Measurements from ENCODE around the gene KCNK7.
A peak's percentile ranks its signal among the peaks of the same experiment; 100 is the strongest.

Gene KCNK7

DNA sequence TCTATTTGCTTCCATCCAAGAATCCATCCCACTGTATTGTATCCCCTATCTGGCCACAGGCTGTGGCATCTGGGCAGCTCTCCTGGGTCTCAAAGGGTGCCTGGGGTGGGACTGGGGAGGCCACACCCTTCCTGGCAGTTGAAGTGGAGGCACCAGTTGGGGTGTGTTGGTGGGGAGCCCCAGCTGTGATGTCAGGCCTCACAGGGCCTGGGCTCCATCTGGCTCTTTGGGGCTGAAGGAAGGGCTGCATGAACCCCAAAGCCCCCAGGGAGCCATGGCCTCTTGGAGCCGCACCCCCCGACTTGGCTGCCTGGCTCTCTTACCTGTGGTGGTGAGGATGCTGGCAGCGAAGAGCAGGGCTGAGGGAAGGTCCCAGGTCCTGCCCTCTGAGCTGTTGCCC, 469 bp downstream of the KCNK7 start:
- no peak for DNase-seq
- Mint-ChIP-seq H3K27ac (peak overlapping the region in 1 of 2 donors; percentile 73), H3K4me3 (no peak overlapping the region), H3K27me3 (no peaks in the 10 kb centered on the region), H3K36me3 (ENCODE audit: insufficient read depth) (peaks cover 30% of the 10 kb centered on the region), H3K4me1 (ENCODE audit: low read depth in 2 of 2) (peaks cover 10% of the 10 kb centered on the region in 2 donors), H3K9me3 (no peaks in the 10 kb centered on the region)
- ATAC-seq (replicated peaks), result no peak

DNA sequence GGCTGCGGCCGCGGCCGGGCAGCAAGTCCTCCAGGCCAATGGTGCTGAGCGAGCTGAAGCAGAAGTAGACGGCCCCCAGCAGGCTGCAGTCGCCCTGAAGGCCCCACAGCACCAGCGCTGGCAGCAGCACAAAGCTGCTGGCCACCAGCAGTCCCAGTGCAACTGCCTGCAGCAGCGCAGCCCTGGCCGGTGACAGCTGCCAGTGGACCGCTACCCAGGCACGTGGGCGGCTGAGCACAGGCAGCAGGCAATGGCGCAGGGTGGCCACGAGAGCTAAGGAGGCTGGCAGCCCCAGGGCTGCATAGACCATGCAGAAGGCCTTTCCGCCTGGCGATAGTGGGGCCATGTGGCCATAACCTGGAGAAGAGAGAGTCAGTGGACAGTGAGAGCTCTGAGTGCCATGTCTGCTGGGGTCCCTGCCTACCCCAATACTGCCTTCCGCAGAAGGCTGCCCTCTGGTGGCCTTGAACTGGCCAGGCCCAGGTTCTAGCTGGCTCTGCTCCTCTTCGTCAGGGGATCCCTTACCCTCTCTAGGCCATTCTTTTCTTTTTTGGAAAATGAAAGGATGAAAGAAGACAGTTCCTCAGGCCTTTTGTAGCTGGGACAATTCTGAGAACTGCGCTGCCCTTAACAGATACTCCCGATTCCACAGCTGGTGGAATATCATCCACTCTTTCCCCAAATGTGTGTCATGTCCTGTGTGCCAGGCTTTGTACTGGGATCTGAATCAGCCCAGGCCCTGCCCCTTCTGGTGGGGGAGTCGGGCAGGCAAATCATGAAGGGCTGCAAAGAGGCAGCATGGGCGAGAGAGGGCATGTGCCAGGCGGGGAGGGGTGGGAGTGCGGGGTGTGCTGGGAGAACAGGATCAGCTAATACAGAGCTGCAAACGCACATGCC, 1.8 kb downstream of the KCNK7 start:
- H3K4me1 Mint-ChIP-seq (ENCODE audit: low read depth in 2 of 2), result peaks cover 13% of the 10 kb centered on the region in 2 donors
- no peaks in the 10 kb centered on the region for H3K9me3 Mint-ChIP-seq
- H3K27me3 Mint-ChIP-seq, result no peaks in the 10 kb centered on the region
- ATAC-seq (replicated peaks) (peak; percentile 61), DNase-seq (peak in 1 of 3 experiments; percentile 40)
- H3K27ac Mint-ChIP-seq, result peak overlapping the region; percentile 44 to 73
- H3K4me3 Mint-ChIP-seq, result peak overlapping the region in 1 of 2 donors; percentile 14
- H3K36me3 Mint-ChIP-seq (ENCODE audit: insufficient read depth), result peaks cover 32% of the 10 kb centered on the region

DNA sequence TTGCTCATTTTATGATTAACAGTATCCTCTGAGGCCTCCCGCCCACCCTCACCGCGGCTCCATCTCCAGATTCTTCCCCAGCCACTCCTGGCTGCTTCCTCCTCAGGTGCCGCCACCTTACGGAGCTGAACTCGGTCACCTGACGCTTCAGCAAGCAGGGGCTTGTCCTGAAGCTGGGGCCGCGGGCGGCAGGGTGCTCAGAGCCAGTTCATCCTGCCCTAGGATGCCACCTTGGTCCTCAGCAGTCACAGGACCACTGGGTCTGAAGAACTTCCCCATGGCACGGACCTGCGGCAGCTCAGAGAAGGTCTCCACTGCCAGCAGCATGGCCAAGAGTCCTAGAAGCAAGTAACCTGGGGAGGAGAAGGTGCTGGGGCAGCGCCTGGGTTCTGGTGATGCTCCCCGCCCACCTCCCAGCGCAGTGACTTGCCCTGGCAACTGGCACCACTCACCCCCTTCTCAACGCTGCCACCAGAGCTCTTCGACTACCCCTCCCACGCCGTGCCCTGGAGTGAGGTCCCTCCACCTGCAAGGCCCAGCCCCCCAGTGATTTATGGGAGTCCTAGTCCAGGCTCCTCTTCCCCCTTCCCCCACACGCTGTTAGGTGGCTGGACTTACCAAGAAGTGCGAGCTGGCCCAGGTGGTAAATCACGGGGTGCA, 2.6 kb downstream of the KCNK7 start:
- no peak for ATAC-seq (replicated peaks)
- H3K27me3 Mint-ChIP-seq, result no peaks in the 10 kb centered on the region
- peaks cover 21% of the 10 kb centered on the region in 2 donors for H3K4me1 Mint-ChIP-seq (ENCODE audit: low read depth in 2 of 2)
- peaks cover 34% of the 10 kb centered on the region for H3K36me3 Mint-ChIP-seq (ENCODE audit: insufficient read depth)
- no peaks in the 10 kb centered on the region for H3K9me3 Mint-ChIP-seq
- no peak for DNase-seq
- H3K4me3 Mint-ChIP-seq, result peak overlapping the region in 1 of 2 donors; percentile 14
- peak overlapping the region; percentile 44 to 73 for H3K27ac Mint-ChIP-seq

DNA sequence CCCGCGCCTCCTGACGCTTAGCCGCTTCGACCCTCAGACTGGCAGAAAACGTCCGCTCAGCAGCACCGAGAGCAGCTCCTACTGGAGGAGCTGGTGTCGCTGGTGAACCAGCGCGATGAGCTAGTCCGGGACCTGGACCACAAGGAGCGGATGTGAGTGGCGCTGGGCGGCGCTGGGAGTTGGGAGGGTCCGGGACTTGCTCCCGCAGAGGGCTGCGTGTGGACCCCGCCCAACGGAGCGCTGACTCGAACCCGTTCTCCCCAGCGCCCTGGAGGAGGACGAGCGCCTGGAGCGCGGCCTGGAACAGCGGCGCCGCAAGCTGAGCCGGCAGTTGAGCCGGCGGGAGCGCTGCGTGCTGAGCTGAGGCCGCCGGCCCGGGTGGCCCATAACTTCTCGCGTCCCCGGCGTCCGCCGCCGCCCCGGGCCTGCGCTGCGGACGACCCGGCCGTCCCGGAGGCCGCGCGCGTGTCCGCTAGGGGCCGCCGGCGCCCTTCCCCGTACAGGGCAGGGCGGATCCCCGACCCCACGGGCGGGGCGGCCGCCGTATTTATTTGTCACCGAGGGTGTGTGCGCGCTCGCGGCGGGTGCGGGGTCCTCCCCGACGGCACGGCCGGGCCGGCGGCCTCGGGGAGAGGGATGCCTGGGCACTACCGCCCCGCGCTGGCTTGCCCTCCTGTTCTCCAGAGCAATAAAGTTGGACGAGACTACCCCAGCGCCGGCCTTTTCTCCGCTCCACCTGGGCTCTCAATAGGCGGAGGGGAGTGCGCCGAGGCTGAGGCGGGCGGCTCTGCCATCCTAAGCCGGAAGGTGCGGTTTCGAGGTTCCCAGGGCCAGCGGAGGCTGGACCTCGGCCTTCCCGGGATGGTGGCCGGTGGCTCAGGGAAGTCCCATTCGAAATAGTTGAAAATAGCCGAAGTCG, 3.4 kb downstream of the KCNK7 start:
- no peak for DNase-seq
- Mint-ChIP-seq H3K4me3 (no peak overlapping the region), H3K36me3 (ENCODE audit: insufficient read depth) (peaks cover 29% of the 10 kb centered on the region), H3K9me3 (no peaks in the 10 kb centered on the region), H3K27me3 (no peaks in the 10 kb centered on the region), H3K4me1 (ENCODE audit: low read depth in 2 of 2) (peaks cover 26 to 29% of the 10 kb centered on the region in 2 donors), H3K27ac (no peak overlapping the region)
- no peak for ATAC-seq (replicated peaks)

DNA sequence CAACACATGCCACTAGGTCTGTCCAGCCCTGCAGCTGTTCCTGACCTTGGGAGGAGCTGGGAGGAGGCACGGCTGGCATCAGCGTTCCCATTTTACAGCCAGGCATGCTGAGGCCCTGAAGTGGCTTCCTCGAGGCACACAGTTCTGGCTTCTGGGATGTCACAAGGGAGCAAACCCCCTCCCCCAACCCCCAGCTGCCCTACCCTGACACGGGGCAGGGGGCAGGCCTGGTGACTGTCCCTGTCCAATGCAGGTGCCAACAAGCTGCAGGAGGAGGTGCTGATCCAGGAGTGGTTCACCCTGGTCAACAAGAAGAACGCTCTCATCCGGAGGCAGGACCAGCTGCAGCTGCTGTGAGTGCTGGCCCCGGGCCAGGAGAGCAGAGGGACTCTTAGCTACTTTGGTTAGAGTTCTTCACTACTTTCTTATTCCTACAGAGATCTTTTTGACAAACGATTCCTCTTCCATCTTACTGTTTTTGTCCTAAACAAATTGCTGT, 5.3 kb downstream of the KCNK7 start:
- no peak for DNase-seq
- peaks cover 33% of the 10 kb centered on the region for H3K36me3 Mint-ChIP-seq (ENCODE audit: insufficient read depth)
- peak overlapping the region in 1 of 2 donors; percentile 73 for H3K27ac Mint-ChIP-seq
- H3K4me1 Mint-ChIP-seq (ENCODE audit: low read depth in 2 of 2), result peaks cover 21 to 30% of the 10 kb centered on the region in 2 donors
- H3K27me3 Mint-ChIP-seq, result no peaks in the 10 kb centered on the region
- ATAC-seq (replicated peaks), result no peak
- H3K4me3 Mint-ChIP-seq, result no peak overlapping the region
- no peaks in the 10 kb centered on the region for H3K9me3 Mint-ChIP-seq

DNA sequence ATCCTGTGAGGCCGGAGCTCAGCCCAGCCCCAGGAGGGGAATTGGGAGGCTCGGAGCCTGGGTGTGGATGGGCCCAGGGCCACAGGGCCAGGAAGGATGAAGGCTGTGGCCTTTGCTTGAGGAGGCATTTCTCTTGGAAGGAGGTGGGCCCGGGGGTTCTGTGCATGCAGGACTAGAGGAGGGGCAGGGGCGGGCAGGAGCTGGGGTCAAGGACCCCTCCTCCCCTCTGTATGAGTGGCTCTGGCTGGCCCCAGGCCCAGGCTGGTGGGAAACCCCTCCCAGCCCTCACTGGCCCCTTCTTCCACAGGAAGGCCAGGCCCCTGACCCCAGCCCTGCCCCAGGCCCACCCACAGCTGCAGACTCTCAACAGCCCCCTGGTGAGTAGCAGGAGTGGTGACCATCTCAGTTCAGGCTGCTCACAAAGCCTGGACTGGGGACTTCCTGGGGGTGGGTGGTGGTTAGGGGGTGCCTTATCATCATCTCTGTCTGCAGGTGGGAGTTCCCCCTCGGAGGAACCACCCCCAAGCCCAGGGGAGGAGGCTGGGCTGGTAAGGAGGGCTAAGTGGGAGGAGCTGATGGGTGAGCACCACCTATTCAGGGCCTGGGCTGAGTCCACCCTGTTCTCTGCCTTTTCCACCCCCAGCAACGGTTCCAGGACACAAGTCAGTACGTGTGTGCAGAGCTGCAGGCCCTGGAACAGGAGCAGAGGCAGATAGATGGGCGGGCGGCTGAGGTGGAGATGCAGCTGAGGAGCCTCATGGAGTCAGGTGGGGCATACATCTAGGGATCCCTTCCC, 6.0 kb downstream of the KCNK7 start:
- H3K36me3 Mint-ChIP-seq (ENCODE audit: insufficient read depth), result peaks cover 33% of the 10 kb centered on the region
- peaks cover 16 to 25% of the 10 kb centered on the region in 2 donors for H3K4me1 Mint-ChIP-seq (ENCODE audit: low read depth in 2 of 2)
- H3K9me3 Mint-ChIP-seq, result no peaks in the 10 kb centered on the region
- H3K27ac Mint-ChIP-seq, result peak overlapping the region in 1 of 2 donors; percentile 94
- no peak overlapping the region for H3K4me3 Mint-ChIP-seq
- DNase-seq (no peak), ATAC-seq (replicated peaks) (peak; percentile 28)
- H3K27me3 Mint-ChIP-seq, result no peaks in the 10 kb centered on the region

DNA sequence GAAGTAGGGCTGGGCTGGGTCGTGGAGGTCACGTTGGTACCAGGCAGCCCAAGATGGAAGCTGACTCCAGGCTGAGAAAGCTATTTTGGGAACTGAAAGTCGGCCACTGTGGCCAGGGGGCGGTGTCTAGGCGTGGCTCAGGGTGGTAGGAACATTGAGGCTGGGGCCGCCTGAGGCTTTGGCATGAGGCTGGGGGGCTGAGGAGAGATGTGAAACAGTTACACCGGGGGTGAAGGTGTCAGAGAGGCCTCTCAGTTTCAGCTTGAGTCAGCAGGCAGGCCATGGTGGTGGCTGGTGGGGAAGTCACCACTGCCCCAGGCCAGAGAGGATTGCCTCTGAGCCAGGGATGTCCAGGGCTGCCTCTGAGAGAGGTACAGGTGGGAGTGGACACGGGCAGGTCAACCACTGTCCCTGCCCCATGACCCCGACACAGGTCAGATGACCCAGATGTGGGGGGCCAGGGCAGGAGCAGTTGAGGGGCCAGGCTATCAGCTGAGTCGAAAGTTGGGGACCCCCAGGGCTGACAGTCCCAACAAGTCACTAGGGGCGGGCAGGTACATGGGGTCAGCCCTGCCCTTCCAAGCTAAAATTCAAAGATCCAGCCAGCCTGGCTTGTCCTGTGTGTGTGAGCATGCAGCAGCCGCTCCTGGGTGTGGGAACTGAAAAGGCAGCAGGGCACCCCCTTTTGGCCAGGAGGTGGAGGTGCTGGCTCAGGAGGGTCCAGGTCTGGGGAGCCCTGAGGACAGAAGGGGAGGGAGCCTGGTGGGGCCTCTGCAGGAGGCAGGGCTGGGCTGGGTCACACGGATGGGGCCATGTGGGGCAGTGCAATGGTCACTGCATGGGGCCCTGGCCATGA, 7.2 kb downstream of the KCNK7 start:
- Mint-ChIP-seq H3K27me3 (no peaks in the 10 kb centered on the region), H3K27ac (peak overlapping the region; percentile 88 to 94), H3K9me3 (no peaks in the 10 kb centered on the region), H3K36me3 (ENCODE audit: insufficient read depth) (peaks cover 40% of the 10 kb centered on the region), H3K4me3 (peak overlapping the region; percentile 64 to 66), H3K4me1 (ENCODE audit: low read depth in 2 of 2) (peaks cover 16 to 25% of the 10 kb centered on the region in 2 donors)
- ATAC-seq (replicated peaks) (peak; percentile 88), DNase-seq (peak; percentile 70 to 75 (median 74))

DNA sequence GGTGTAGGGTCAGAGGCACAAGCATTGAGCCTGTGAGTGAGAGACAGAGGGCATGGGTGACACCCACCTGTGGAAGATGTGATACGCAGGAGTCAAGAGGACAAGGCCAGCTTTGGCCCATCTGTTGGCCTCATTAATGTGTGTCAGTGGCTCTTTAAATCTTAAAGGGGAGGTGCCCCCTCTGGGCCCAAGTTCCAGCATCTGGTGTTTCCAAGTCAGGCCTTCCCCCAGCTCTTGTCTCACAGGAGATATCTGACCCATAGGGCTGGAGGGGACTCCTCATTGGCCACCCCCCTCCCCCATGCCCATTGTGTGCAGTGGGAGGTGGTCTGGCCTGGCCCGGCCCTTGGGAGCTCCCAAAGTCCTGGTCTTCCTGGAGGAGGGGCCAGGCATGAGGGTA, 8.9 kb downstream of the KCNK7 start:
- no peak for ATAC-seq (replicated peaks)
- Mint-ChIP-seq H3K4me3 (peak overlapping the region in 1 of 2 donors; percentile 4), H3K27ac (peak overlapping the region in 1 of 2 donors; percentile 78), H3K36me3 (ENCODE audit: insufficient read depth) (peaks cover 41% of the 10 kb centered on the region), H3K9me3 (no peaks in the 10 kb centered on the region), H3K27me3 (no peaks in the 10 kb centered on the region), H3K4me1 (ENCODE audit: low read depth in 2 of 2) (peaks cover 32 to 33% of the 10 kb centered on the region in 2 donors)
- no peak for DNase-seq

DNA sequence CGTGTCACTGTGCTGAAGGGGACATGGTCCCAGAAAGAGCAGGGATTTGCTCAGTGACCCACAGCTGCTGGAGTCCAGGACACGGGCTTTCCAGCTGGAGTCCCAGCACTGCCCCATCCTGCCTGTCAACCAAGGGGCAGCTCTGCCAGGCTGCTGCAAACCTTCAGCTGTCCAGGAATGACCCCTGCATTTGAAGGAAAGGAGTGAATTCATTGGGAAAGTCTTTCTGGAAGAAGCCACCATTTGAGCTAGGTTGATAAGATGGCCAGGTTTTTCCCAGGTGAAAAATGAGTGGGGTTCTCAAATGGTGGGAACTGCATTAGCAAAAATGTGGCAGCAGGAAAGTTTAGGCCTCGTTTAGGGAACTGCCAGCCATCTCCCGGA, 9.4 kb downstream of the KCNK7 start:
- no peak for DNase-seq
- Mint-ChIP-seq H3K27me3 (no peaks in the 10 kb centered on the region), H3K4me3 (no peak overlapping the region), H3K27ac (peak overlapping the region; percentile 28 to 78), H3K36me3 (ENCODE audit: insufficient read depth) (peaks cover 37% of the 10 kb centered on the region), H3K9me3 (no peaks in the 10 kb centered on the region), H3K4me1 (ENCODE audit: low read depth in 2 of 2) (peaks cover 33 to 34% of the 10 kb centered on the region in 2 donors)
- no peak for ATAC-seq (replicated peaks)

DNA sequence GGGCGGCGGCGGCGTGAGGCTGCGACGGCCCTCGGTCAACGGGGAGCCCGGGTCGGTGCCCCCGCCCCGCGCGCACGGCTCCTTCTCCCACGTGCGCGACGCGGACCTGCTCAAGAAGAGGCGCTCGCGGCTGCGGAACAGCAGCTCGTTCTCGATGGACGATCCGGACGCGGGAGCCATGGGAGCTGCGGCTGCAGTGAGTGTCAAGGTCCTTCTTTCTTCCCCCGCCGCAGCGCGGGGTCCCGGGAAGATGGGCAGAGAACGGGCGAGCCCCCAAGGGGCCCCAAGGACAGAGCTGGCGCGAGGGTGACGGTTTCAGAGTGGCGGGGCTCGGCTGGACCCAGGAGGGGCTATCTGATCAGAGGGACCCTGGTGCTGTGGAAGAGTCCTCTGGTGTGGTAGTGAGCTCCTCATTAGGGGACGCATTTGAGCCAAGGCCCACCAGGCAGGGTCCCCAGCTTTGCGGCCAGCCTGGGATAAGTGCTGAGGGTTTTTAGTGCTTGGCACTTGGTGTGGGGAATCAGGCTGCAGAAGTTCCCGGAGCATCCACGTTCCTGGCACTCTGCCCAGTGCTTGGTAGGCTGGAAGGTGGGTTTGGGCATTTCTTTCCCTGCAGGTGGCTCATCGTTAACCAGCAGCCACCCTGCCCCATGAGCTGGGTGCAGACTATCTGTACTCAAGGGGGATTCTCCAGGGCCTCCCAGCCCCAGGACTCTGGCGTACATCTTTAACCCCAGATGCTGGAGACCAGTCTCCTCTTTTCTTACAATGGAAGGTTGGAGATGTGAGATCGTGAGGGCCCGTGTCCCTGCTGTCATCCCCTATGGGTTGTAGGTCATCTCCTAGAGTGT, 10.0 kb downstream of the KCNK7 start:
- DNase-seq (no peak), ATAC-seq (replicated peaks) (no peak)
- no peaks in the 10 kb centered on the region for H3K27me3 Mint-ChIP-seq
- H3K9me3 Mint-ChIP-seq, result no peaks in the 10 kb centered on the region
- no peak overlapping the region for H3K4me3 Mint-ChIP-seq
- H3K4me1 Mint-ChIP-seq (ENCODE audit: low read depth in 2 of 2), result peaks cover 34 to 35% of the 10 kb centered on the region in 2 donors
- peaks cover 40% of the 10 kb centered on the region for H3K36me3 Mint-ChIP-seq (ENCODE audit: insufficient read depth)
- H3K27ac Mint-ChIP-seq, result peak overlapping the region; percentile 28 to 78

DNA sequence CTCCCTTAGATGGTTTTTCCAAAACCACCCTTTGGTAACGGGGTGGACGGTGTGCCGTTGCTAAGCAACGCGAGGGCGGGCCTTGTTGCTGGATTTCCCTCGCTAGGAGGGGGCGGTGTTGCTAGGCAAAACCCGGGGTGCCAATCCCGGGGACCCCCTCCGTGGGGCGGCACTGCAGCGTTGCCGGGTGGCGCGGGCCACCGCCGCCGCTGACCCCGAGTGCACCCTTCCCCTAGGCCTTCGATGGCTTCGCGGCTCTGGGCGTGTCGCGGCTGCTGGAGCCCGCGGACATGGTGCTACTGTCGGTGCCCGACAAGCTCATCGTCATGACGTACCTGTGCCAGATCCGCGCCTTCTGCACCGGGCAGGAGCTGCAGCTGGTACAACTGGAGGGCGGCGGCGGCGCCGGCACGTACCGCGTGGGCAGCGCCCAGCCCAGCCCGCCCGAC, 10.9 kb downstream of the KCNK7 start:
- ATAC-seq (replicated peaks), result no peak
- peaks cover 42% of the 10 kb centered on the region for H3K36me3 Mint-ChIP-seq (ENCODE audit: insufficient read depth)
- no peak overlapping the region for H3K27ac Mint-ChIP-seq

More for the DNA sequence above, 10.9 kb downstream of the KCNK7 start:
- H3K9me3 Mint-ChIP-seq, result no peaks in the 10 kb centered on the region
- H3K27me3 Mint-ChIP-seq, result no peaks in the 10 kb centered on the region
- no peak for DNase-seq
- H3K4me1 Mint-ChIP-seq (ENCODE audit: low read depth in 2 of 2), result peaks cover 37% of the 10 kb centered on the region in 2 donors
- H3K4me3 Mint-ChIP-seq, result no peak overlapping the region
